ENCODE measurements around the gene C2CD5.
A peak's percentile ranks its signal among the peaks of the same experiment; 100 is the strongest.
"Not testable (repeated sequence)": the region's sequence is repeated elsewhere in the genome, so short reads cannot be mapped to it uniquely, and the experiment has no call there.

C2CD5 gene

DNA sequence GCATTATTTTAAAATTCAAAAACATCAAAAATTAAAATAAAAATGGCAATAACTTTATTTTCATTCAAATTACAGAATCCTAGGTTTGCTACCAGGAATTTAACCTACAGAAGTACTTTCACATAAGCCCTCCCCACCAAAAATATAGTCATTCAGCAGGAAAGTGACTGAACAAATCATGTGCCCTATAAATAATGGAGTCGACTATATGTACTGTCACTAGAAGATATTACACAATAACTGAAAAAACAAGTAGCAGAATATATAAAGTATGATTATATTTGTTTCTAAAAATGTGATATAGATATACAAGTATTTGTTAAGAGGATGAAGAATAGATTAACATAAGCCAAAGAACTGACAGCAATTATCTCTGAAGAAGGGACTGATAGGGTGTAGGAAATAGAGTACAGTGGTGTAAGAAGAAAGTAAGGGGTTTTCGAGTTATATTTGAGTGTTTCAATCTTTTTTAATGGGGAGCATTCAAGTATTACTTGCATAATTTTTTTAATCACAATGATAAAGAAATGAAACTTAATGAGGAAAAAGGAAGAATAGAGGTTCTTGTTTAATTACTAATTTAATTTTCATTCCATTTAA lies 7.9 kb downstream of the C2CD5 start:
- no peak for DNase-seq (ENCODE audit: low read depth)

DNA sequence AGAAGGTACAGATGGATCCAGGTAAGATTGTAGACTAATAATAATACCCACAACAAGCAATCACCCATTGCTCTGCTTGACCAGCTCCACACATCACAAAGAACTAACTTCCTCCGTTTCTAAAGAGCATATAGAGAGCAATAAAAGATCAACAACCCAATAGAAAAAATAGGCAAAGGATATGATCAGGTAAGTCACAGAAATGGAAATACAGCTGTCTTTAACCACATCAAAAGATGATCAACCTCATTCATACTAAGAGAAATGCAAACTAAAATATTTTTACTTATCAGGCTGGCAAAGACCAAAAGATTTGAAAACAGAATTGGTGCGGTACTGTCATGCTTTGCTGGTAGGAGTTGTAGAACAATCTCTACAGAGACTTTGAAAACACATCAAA lies 8.9 kb downstream of the C2CD5 start:
- DNase-seq (ENCODE audit: low read depth), result no peak

GRCh38 chr12:22535038-22535437 lies 9.3 kb downstream of the C2CD5 start:
- no peak for DNase-seq (ENCODE audit: low read depth)

DNA sequence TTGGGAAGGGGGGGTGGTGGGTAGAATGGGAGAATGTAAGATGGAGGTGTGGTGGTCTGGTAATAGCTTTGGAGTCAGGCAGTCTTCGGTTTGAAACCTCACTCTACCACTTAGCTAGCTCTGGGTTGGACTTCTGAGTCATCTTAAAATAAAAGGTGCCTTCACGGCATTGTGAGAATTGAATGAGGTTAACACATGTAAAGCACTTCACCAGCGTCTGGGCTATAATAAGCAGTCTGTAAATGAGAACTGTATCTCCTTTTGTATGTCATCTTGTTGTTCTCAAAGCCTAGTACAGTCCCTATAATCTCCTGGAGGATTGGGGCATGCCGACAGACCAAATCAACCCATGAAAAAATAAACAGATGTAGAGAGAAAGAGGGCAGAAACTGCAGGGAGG lies 11.2 kb downstream of the C2CD5 start:
- DNase-seq (ENCODE audit: low read depth), result no peak

DNA sequence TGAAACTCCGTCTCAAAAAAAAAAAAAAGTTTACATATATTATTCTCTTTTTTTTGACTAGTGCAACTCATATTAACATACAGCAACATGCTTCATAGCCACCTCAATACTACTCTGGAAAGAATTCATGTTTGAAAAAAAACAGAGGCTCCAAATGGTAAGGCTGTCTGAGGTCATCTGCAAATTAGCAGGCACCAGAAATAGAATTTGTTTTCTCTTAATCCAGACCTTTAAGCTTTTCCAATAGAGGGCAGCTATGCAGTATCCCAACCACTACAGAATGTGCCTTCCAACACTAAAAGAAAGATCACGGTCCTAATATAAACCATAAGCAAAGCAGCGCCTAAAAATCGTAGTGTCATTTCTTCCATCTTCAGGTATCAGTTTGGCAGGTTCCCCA lies 12.0 kb downstream of the C2CD5 start:
- DNase-seq (ENCODE audit: low read depth), result no peak

DNA sequence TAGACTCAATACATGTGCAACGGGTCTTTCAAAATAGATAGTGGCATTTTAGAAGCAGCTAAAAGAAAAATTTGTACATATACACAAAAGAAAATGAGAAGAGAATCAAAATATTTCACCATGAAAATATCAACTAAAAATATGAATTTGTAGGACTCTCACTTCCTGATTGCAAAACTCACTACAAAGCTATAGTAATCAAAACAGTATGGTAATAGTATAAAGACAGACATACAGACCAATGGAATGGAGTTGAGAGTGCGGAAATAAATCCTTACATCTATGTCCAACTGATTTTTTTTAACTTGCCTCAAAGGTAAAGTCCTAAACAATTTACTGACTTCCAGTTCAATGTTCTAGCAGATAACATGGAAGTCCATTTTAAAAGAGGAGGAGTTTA lies 13.1 kb downstream of the C2CD5 start:
- DNase-seq (ENCODE audit: low read depth), result no peak

DNA sequence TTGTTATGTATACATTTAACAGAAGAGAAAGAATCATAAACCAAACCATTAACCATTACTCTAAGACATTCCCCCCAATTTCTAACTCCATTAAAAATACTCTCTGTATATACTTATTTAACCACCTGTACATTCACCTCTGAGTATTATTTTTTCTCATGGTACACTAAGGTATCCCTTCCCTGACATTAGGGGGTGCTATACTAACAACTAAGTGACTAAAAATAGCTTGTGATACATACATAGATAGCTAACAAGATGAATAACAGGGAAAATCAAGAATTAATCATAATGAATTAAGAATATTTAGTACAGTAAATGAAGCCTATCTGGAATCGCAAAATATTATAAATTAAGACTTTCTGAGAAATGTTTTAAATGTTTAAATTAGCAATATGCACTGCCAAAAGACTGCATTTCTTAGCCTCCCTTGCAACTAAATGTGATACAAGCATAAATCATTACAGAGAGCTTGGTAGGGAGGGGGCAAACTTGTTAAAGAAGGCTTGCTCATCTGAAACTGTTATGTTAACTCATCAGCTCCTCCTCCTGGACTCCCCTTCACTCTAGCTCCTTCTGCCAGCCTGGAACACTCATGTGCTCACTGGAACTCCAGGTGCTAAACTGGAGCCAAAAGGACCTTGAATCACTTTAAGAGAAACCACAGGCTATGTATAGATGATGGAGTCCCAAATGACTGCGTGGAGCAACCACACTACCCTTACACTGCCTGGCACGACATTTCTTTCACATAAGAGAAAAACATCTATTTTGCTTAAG lies 14.9 kb downstream of the C2CD5 start:
- peak; percentile 52 for DNase-seq (ENCODE audit: low read depth)

DNA sequence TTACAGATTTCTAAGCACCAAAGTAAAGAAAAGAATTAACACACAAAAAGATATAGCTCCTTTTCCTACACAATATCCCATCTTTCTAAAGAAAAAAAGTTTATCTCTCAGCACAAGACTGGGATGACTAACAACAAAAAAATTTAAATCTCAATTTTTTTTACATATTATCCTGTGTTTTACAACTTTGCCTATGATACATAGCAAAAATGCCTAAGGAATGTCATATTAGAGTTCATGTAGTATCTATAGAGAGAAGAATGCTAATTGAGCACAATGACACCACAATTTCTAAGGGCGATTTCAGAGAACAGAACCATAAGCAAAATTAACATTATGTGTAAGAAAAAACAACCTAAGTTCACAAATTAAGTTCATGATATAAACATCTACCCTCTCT lies 16.3 kb downstream of the C2CD5 start:
- peak; percentile 73 for DNase-seq (ENCODE audit: low read depth)

GRCh38 chr12:22526836-22527235 lies 17.5 kb downstream of the C2CD5 start:
- DNase-seq (ENCODE audit: low read depth), result no peak

- peak; percentile 47 for DNase-seq (ENCODE audit: low read depth)
These were observed 18.9 kb downstream of the C2CD5 start for GRCh38 chr12:22525426-22525825.

- DNase-seq (ENCODE audit: low read depth), result no peak
These were observed 25.3 kb downstream of the C2CD5 start for GRCh38 chr12:22518998-22519397.

DNA sequence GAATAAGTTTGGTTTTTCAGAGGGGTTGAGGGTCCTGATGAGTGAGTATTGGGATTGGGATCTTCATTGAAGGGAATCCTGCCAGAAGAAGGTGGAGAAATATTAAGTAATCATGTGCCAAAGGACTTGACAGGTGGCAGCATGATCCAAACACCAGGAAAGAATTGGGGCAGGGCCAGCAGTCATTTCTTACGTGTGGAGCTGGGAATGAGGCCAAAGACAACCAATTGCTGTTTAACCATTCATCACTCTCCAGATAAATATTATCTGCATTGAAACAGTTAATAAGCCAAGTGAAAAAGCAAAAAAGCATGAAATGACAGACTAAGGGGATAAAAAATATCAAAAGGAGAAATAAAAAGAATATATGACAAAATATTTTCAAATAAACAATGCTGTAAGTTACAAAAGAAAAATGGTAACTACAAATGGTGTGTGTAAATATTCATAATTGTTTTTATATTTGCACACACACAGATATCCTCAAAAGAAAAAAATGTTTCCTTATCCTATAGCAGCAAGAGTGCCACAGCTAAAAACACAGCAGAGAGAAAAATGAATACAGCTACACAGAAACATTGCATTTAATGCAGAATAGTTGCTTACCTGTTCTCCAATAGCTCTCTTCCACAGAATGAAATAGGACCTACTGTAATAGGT lies 26.2 kb downstream of the C2CD5 start:
- peak; percentile 39 for DNase-seq (ENCODE audit: low read depth)

GRCh38 chr12:22514875-22515274 lies 29.5 kb downstream of the C2CD5 start:
- DNase-seq (ENCODE audit: low read depth), result no peak

DNA sequence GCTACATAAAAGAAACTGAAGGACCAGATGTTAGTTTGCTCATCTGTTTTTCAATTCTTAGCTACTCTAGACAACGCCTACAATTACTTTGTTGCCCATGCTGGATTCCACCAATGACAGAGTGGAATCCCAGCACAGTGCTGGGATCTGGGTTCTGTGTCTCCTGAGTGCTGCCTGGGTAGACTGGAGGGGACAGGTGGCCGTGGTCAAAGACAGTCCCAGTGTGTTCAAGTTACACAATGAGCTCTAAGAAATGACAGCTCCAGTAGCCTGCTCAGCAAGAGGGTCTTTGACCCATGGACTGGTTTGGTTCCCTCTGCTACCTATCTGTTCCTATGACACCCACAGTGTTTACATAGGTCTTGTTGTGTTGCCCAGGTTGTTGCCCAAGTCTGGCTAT lies 38.5 kb downstream of the C2CD5 start:
- DNase-seq (ENCODE audit: low read depth), result no peak

- DNase-seq (ENCODE audit: low read depth), result no peak
These were observed 44.2 kb downstream of the C2CD5 start for GRCh38 chr12:22500100-22500499.

GRCh38 chr12:22499445-22499844 lies 44.9 kb downstream of the C2CD5 start:
- no peak for DNase-seq (ENCODE audit: low read depth)

GRCh38 chr12:22494319-22494718 lies 50.0 kb downstream of the C2CD5 start:
- DNase-seq (ENCODE audit: low read depth), result no peak

- no peak for DNase-seq (ENCODE audit: low read depth)
These were observed 53.3 kb downstream of the C2CD5 start for GRCh38 chr12:22491034-22491433.

GRCh38 chr12:22488478-22488877 lies 55.9 kb downstream of the C2CD5 start:
- no peak for DNase-seq (ENCODE audit: low read depth)

GRCh38 chr12:22487683-22488082 lies 56.7 kb downstream of the C2CD5 start:
- DNase-seq (ENCODE audit: low read depth), result not testable (repeated sequence)

- no peak for DNase-seq (ENCODE audit: low read depth)
These were observed 62.7 kb downstream of the C2CD5 start for GRCh38 chr12:22481547-22482104.

GRCh38 chr12:22480814-22481213 lies 63.5 kb downstream of the C2CD5 start:
- DNase-seq (ENCODE audit: low read depth), result peak; percentile 10

DNA sequence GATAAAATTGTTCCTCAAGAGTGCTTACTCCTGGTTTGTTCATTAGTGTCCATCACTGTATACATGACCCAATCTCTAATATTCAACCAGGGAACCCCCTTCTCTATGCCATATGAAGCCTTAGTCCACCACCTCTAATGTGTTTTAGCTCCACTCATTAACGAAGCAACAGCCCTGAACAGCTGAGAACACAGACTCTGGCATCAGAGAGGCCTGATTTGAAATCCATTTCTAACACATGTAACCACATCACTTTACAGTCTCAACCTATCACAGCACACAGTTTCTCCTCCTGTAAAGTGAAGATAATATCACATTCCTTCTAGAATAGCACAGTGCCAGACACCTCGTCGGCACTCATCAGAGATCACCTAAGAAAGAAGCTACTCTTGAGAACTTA lies 64.3 kb downstream of the C2CD5 start:
- no peak for DNase-seq (ENCODE audit: low read depth)
